Naive thymus-derived CD8-positive, alpha-beta T cell (primary cell): Measurements from ENCODE around the gene HSDL2. TPM values are rescaled to one million over a fixed set of nuclear protein-coding genes. Genes with fewer than 3 reads are reported as not detected.
A peak's percentile ranks its signal among the peaks of the same experiment; 100 is the strongest.

ENCODE experiments used
- ATAC-seq, 2 donors: fragments of 150-1000 bp; cut with Tn5 transposase in 1 of 2; sonication (Bioruptor Pico), chemical (Tn5 transposase) in 1 of 2; 1 replicate in 1 of 2; 2 replicates in 1 of 2; pipeline ENCODE4 v1.10.0; 2021; ENCODE audit warnings: mild to moderate bottlenecking in 2 of 2, moderate library complexity in 2 of 2
- POLR2A ChIA-PET: fragments of 350-600 bp; sonication (Branson Sonifier 250); formaldehyde crosslinking; loops from one replicate; lab custom pipeline; 2021; ENCODE audit warnings: antibody characterized with exemption; lab: Charles Lee
- DNase-seq, 10 donors: peaks; one replicate each; pipeline versions ENCODE4 v3.0.0 to v3.0.0-alpha.2; 2020 to 2022
- H3K27ac Mint-ChIP-seq, 10 donors: one replicate each; pipeline ENCODE4 v1.8.0; 2020 to 2022; ENCODE audit warnings: mild to moderate bottlenecking in 10 of 10, mixed read lengths in 10 of 10, moderate library complexity in 4 of 10, inconsistent platforms in 1 of 10
- H3K27me3 Mint-ChIP-seq, 5 donors: one replicate each; pipeline ENCODE4 v1.8.0; 2021 to 2022; ENCODE audit warnings: mixed read lengths in 5 of 5
- H3K36me3 Mint-ChIP-seq, 3 donors: one replicate each; pipeline ENCODE4 v1.8.0; 2020 to 2022; ENCODE audit warnings: mixed read lengths in 3 of 3, mild to moderate bottlenecking in 2 of 3, inconsistent platforms in 1 of 3
- H3K4me1 Mint-ChIP-seq, 4 donors: one replicate each; pipeline ENCODE4 v1.8.0; 2021 to 2022; ENCODE audit warnings: mixed read lengths in 4 of 4
- H3K4me3 Mint-ChIP-seq, 10 donors: one replicate each; pipeline ENCODE4 v1.8.0; 2020 to 2022; ENCODE audit warnings: mild to moderate bottlenecking in 10 of 10, mixed read lengths in 10 of 10, moderate library complexity in 6 of 10, inconsistent platforms in 1 of 10
- H3K9me3 Mint-ChIP-seq, 9 donors: one replicate each; pipeline ENCODE4 v1.8.0; 2020 to 2022; ENCODE audit warnings: mixed read lengths in 9 of 9, mild to moderate bottlenecking in 3 of 9, inconsistent platforms in 1 of 9, moderate library complexity in 1 of 9
- polyA plus RNA-seq, 3 donors: library from polyadenylated mRNA; unstranded; fragments of 300-500 nt; fragmentation: Illumina TruSeq; gene quantifications; one replicate each; pipeline ENCODE4 v1.2.3, GENCODE V29; 2021
- total RNA-seq, 8 experiments: library from RNA in 2 of 8; stranded (reverse) in 2 of 8; gene quantifications; one replicate each; pipeline ENCODE4 v1.2.3 and lab custom pipeline; 2021 to 2026

HSDL2 gene
- total and polyA plus RNA-seq, 5 experiments from 2014 or later, result 13.2 to 25.0 (median 17.2) TPM

GRCh38 chr9:112475318-112475717 is 95.4 kb downstream of the HSDL2 start:
- no peak for DNase-seq
- no peak for ATAC-seq
- Mint-ChIP-seq H3K36me3 (peaks cover 15 to 36% (median 22%) of the 10 kb centered on the region in 3 donors), H3K9me3 (peaks cover 0 to 23% (median 4%) of the 10 kb centered on the region in 9 donors), H3K4me1 (peaks cover 0 to 2% (median 0%) of the 10 kb centered on the region in 4 donors), H3K4me3 (no peak overlapping the region), H3K27ac (no peak overlapping the region), H3K27me3 (no peaks in the 10 kb centered on the region)
- POLR2A ChIA-PET, result no interaction called here

- peaks cover 15 to 30% (median 20%) of the 10 kb centered on the region in 3 donors for H3K36me3 Mint-ChIP-seq
- POLR2A ChIA-PET, result no interaction called here
- H3K27ac Mint-ChIP-seq, result no peak overlapping the region
- DNase-seq (no peak), ATAC-seq (no peak)
- no peaks in the 10 kb centered on the region for H3K27me3 Mint-ChIP-seq
- H3K4me1 Mint-ChIP-seq, result peaks cover 0 to 2% (median 0%) of the 10 kb centered on the region in 4 donors
- H3K9me3 Mint-ChIP-seq, result peaks cover 0 to 23% (median 4%) of the 10 kb centered on the region in 9 donors
- H3K4me3 Mint-ChIP-seq, result no peak overlapping the region
Observed at GRCh38 chr9:112477330-112477729, 97.4 kb downstream of the HSDL2 start.

GRCh38 chr9:112479221-112479620 is 99.3 kb downstream of the HSDL2 start:
- peaks cover 0 to 23% (median 4%) of the 10 kb centered on the region in 9 donors for H3K9me3 Mint-ChIP-seq
- no peaks in the 10 kb centered on the region for H3K27me3 Mint-ChIP-seq
- no peak for ATAC-seq
- peaks cover 12 to 30% (median 18%) of the 10 kb centered on the region in 3 donors for H3K36me3 Mint-ChIP-seq
- H3K4me1 Mint-ChIP-seq, result peaks cover 0 to 2% (median 0%) of the 10 kb centered on the region in 4 donors
- H3K4me3 Mint-ChIP-seq, result no peak overlapping the region
- POLR2A ChIA-PET, result interaction anchor here (0.6 kb wide), 1 partner anchor 1008 kb away, joined by 5 read pairs; no protein-coding TSS in a partner anchor
- H3K27ac Mint-ChIP-seq, result no peak overlapping the region
- DNase-seq, result no peak

- Mint-ChIP-seq H3K27ac (peak overlapping the region in 1 of 10 donors; percentile 28), H3K27me3 (no peaks in the 10 kb centered on the region), H3K36me3 (peaks cover 0 to 3% (median 0%) of the 10 kb centered on the region in 3 donors), H3K4me3 (no peak overlapping the region), H3K9me3 (no peaks in the 10 kb centered on the region), H3K4me1 (peaks cover 10 to 33% (median 26%) of the 10 kb centered on the region in 4 donors)
- no peak for ATAC-seq
- POLR2A ChIA-PET, result interaction anchor here (0.6 to 3.4 kb wide), 2 partner anchors 96 to 233 kb away, joined by 3 to 19 read pairs; partner anchors contain the start of gene INIP
- DNase-seq, result no peak
Observed at GRCh38 chr9:112484607-112485006, 104.7 kb downstream of the HSDL2 start.

- H3K4me3 Mint-ChIP-seq, result peak overlapping the region; percentile 92 to 100 (median 98)
- peaks cover 10 to 42% (median 34%) of the 10 kb centered on the region in 4 donors for H3K4me1 Mint-ChIP-seq
- H3K27ac Mint-ChIP-seq, result peak overlapping the region; percentile 29 to 99 (median 96)
- no peaks in the 10 kb centered on the region for H3K9me3 Mint-ChIP-seq
- no peaks in the 10 kb centered on the region for H3K27me3 Mint-ChIP-seq
- DNase-seq, result no peak
- POLR2A ChIA-PET, result interaction anchor here (1.1 to 3.4 kb wide), 8 partner anchors 9 to 925 kb away, joined by 3 to 19 read pairs (median 6); partner anchors contain the start of genes C9orf43, HSDL2, INIP and POLE3
- ATAC-seq, result no peak
- H3K36me3 Mint-ChIP-seq, result peaks cover 0 to 3% (median 0%) of the 10 kb centered on the region in 3 donors
Observed at GRCh38 chr9:112485574-112485973, 105.7 kb downstream of the HSDL2 start.

GRCh38 chr9:112486221-112487007 is 106.5 kb downstream of the HSDL2 start, which contains the start of gene KIAA1958:
KIAA1958 (plus strand) TSS chr9:112486827; CDS start chr9:112574081, 87,254 bp downstream.
- peak within 1 kb of the TSS; percentile 92 to 100 (median 99) for H3K4me3 Mint-ChIP-seq
- DNase-seq (peak; percentile 69 to 92 (median 76)), ATAC-seq (peak; percentile 80 to 83)
- H3K27ac Mint-ChIP-seq, result peak within 1 kb of the TSS; percentile 92 to 99 (median 98)
- no peaks in the 10 kb centered on the region for H3K9me3 Mint-ChIP-seq
- POLR2A ChIA-PET, result interaction anchor here (0.6 to 3.4 kb wide), 13 partner anchors 10 to 924 kb away, joined by 3 to 19 read pairs (median 4); partner anchors contain the start of genes C9orf43, HSDL2, INIP and POLE3
- no peaks in the 10 kb centered on the region for H3K27me3 Mint-ChIP-seq
- peaks cover 0 to 3% (median 0%) of the 10 kb centered on the region in 3 donors for H3K36me3 Mint-ChIP-seq
- H3K4me1 Mint-ChIP-seq, result peaks cover 10 to 45% (median 38%) of the 10 kb centered on the region in 4 donors

GRCh38 chr9:112487008-112487798 is 107.3 kb downstream of the HSDL2 start:
- Mint-ChIP-seq H3K27ac (peak overlapping the region; percentile 88 to 99 (median 96)), H3K27me3 (no peaks in the 10 kb centered on the region), H3K36me3 (peaks cover 0 to 2% (median 0%) of the 10 kb centered on the region in 3 donors), H3K4me1 (peaks cover 10 to 45% (median 41%) of the 10 kb centered on the region in 4 donors), H3K4me3 (peak overlapping the region; percentile 91 to 99 (median 97)), H3K9me3 (no peaks in the 10 kb centered on the region)
- DNase-seq, result peak; percentile 26 to 83 (median 60)
- POLR2A ChIA-PET, result interaction anchor here (0.8 to 3.4 kb wide), 11 partner anchors 17 to 923 kb away, joined by 3 to 19 read pairs (median 4); partner anchors contain the start of genes C9orf43, HSDL2, INIP and POLE3
- peak; percentile 52 to 62 for ATAC-seq

- peaks cover 13 to 48% (median 41%) of the 10 kb centered on the region in 4 donors for H3K4me1 Mint-ChIP-seq
- peaks cover under 1 to 6% (median under 1%) of the 10 kb centered on the region in 3 donors for H3K36me3 Mint-ChIP-seq
- DNase-seq (no peak), ATAC-seq (no peak)
- peak overlapping the region; percentile 88 to 99 (median 96) for H3K27ac Mint-ChIP-seq
- H3K27me3 Mint-ChIP-seq, result no peaks in the 10 kb centered on the region
- POLR2A ChIA-PET, result interaction anchor here (0.6 to 3.4 kb wide), 5 partner anchors 21 to 230 kb away, joined by 3 to 19 read pairs (median 4); partner anchors contain the start of genes HSDL2 and INIP
- H3K9me3 Mint-ChIP-seq, result peaks cover 0 to under 1% (median 0%) of the 10 kb centered on the region in 9 donors
- peak overlapping the region; percentile 91 to 99 (median 97) for H3K4me3 Mint-ChIP-seq
Observed at GRCh38 chr9:112487799-112488340, 108.0 kb downstream of the HSDL2 start.

GRCh38 chr9:112489039-112489546 is 109.2 kb downstream of the HSDL2 start:
- Mint-ChIP-seq H3K36me3 (peaks cover 10 to 18% (median 13%) of the 10 kb centered on the region in 3 donors), H3K9me3 (peaks cover 3 to 13% (median 9%) of the 10 kb centered on the region in 9 donors), H3K4me1 (peaks cover 15 to 54% (median 41%) of the 10 kb centered on the region in 4 donors), H3K27ac (peak overlapping the region in 7 of 10 donors; percentile 5 to 90 (median 38)), H3K27me3 (no peaks in the 10 kb centered on the region), H3K4me3 (peak overlapping the region in 4 of 10 donors; percentile 1 to 41 (median 19))
- ATAC-seq (no peak), DNase-seq (no peak)
- POLR2A ChIA-PET, result no interaction called here

- peak overlapping the region in 9 of 10 donors; percentile 4 to 89 (median 60) for H3K27ac Mint-ChIP-seq
- peak overlapping the region in 1 of 10 donors; percentile 7 for H3K4me3 Mint-ChIP-seq
- DNase-seq, result no peak
Observed at GRCh38 chr9:112489876-112490666, 110.2 kb downstream of the HSDL2 start.

More at GRCh38 chr9:112489876-112490666, 110.2 kb downstream of the HSDL2 start:
- POLR2A ChIA-PET, result interaction anchor here (0.7 kb wide), 1 partner anchor 111 kb away, joined by 3 read pairs; no protein-coding TSS in a partner anchor
- ATAC-seq, result no peak
- H3K4me1 Mint-ChIP-seq, result peaks cover 15 to 50% (median 41%) of the 10 kb centered on the region in 4 donors
- H3K27me3 Mint-ChIP-seq, result no peaks in the 10 kb centered on the region
- H3K36me3 Mint-ChIP-seq, result peaks cover 20 to 28% (median 23%) of the 10 kb centered on the region in 3 donors
- H3K9me3 Mint-ChIP-seq, result peaks cover 3 to 22% (median 19%) of the 10 kb centered on the region in 9 donors
